Pancreas (tissue), 10 donors: ENCODE results near the gene KLHL25. TPM values are rescaled to one million over a fixed set of nuclear protein-coding genes. Genes with fewer than 3 reads are reported as not detected.

Experiments used
- ATAC-seq, 4 donors: fragments of 200-7000 bp; cut with Tn5 transposase; one replicate each; pipeline versions ENCODE4 v1.8.0 to v1.9.1; 2020; ENCODE audit warnings: mild to moderate bottlenecking in 4 of 4, moderate library complexity in 4 of 4
- DNase-seq, 6 donors: peaks; one replicate each; pipeline ENCODE4 v3.0.0-alpha.2; 2020
- FAIRE-seq: peaks from 2 replicates; lab custom pipeline; 2012; peaks lifted over from hg19 to GRCh38; lab: Jason Lieb, UNC
- H3K27ac ChIP-seq, 4 donors: fragments of 200-600 bp; sonication (generic); 1 replicate in 3 of 4; 2 replicates in 1 of 4; pipeline versions ENCODE4 v1.5.0 to v1.8.0; 2020
- H3K27me3 ChIP-seq, 4 donors: fragments of 200-600 bp; one replicate each; pipeline ENCODE4 v1.8.0; 2021
- H3K36me3 ChIP-seq, 3 donors: fragments of 200-600 bp; sonication (generic) in 1 of 3; one replicate each; pipeline versions ENCODE4 v1.5.0 to v1.8.0; 2020 to 2021
- H3K4me1 ChIP-seq, 3 donors: fragments of 200-600 bp; one replicate each; pipeline ENCODE4 v1.8.0; 2021
- H3K4me3 ChIP-seq, 4 donors: fragments of 200-600 bp; sonication (generic) in 2 of 4; one replicate each; pipeline versions ENCODE4 v1.5.0 to v1.8.0; 2020 to 2021
- H3K9me3 ChIP-seq, 4 donors: fragments of 200-600 bp; one replicate each; pipeline ENCODE4 v1.8.0; 2021
- WGBS, 2 donors: extraction: QIAGEN DNeasy Blood & Tissue Kit; methylation state at CpG; one replicate each; pipeline ENCODE4 v1.1.7; 2013; 5-methylcytosine and 5-hydroxymethylcytosine counted together
- intact Hi-C, 3 donors: fragments of 100-400 bp; cut with DNase I; formaldehyde crosslinking; loops; one replicate each; pipeline versions ENCODE4 v1.11.1 to v1.14.2; 2022
- microRNA-seq, 2 donors: library from miRNA; unstranded; fragments of <30 nt; microRNA quantifications; one replicate each; pipeline versions ENCODE4 to v1.1.0, GENCODE V29; 2019 to 2020
- polyA plus RNA-seq, 2 donors: library from polyadenylated mRNA; stranded (reverse); fragments of 200-250 nt; gene quantifications; one replicate each; pipeline ENCODE4 v1.2.3, GENCODE V29; 2013
- total RNA-seq, 6 donors: library from RNA; stranded (reverse); fragmentation: NEBNext Ultra II Directional in 4 of 6; extraction: Animal tissue kit (Norgen Biotek cat#: 25700) in 4 of 6; gene quantifications; one replicate each; pipeline versions ENCODE4 v1.2.1 to v1.2.4, GENCODE V29; 2021 to 2023
- TF ChIP-seq, protein P1 (sequence below), 4 donors: fragments of 200-600 bp; sonication (generic) in 3 of 4; IDR thresholded peaks; one replicate each; pipeline versions ENCODE4 v1.5.0 to v1.8.0; 2021; ENCODE audit warnings: antibody characterized with exemption in 4 of 4
- donor health status: healthy with polysubstance abuse.
- donor health status: DM: no; HTN: no; CAD: no; lungs with moderate emphysema.
- donor health status: DM: no; HTN: no; CAD: no.
- donor health status: control.
- donor health status: control.
- donor health status: Bipolar disorder and iron deficiency.
- donor health status: DM: yes; HTN: yes; CAD: no.
- donor health status: DM: no; HTN: no; CAD: no.
- donor health status: DM: no; HTN: no; CAD: no.
- donor health status: DM: yes; HTN: yes; CAD: no.

Gene KLHL25
- total and polyA plus RNA-seq, 8 donors = 0.93 to 3.3 (median 2.0) TPM

DNA sequence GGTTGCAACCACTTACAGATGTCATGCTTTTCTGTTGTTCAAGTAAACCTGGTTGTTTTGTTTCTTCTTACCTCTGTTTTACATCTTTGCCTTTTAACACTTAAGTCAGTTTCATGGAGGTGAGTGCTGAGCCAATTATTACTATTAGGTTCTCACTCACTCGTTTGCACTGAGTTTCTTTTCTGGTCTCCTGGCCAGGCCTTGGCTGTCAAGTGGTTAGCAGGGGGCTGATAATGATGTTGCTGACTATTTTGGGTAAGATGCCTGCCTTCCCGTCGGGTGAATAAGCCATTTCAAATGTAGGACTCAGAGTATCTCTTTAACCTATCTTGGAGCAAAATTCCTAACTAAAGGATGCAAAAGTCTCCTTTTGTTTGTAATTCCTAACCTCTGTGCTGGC is 78.5 kb downstream of the KLHL25 start:
- peaks cover 0 to 73% (median 42%) of the 10 kb centered on the region in 3 donors for H3K36me3 ChIP-seq
- intact Hi-C loops = no loop called here
- H3K27me3 ChIP-seq = no peaks in the 10 kb centered on the region
- no peak overlapping the region for H3K4me3 ChIP-seq
- H3K27ac ChIP-seq = peak overlapping the region in 1 of 4 donors; percentile 6
- TF ChIP-seq, protein P1, sequence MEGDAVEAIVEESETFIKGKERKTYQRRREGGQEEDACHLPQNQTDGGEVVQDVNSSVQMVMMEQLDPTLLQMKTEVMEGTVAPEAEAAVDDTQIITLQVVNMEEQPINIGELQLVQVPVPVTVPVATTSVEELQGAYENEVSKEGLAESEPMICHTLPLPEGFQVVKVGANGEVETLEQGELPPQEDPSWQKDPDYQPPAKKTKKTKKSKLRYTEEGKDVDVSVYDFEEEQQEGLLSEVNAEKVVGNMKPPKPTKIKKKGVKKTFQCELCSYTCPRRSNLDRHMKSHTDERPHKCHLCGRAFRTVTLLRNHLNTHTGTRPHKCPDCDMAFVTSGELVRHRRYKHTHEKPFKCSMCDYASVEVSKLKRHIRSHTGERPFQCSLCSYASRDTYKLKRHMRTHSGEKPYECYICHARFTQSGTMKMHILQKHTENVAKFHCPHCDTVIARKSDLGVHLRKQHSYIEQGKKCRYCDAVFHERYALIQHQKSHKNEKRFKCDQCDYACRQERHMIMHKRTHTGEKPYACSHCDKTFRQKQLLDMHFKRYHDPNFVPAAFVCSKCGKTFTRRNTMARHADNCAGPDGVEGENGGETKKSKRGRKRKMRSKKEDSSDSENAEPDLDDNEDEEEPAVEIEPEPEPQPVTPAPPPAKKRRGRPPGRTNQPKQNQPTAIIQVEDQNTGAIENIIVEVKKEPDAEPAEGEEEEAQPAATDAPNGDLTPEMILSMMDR (IDR thresholded peaks at IDR 0.05) = no peak
- 61 to 73% methylated on average over 3 of the region's 3 CpGs for WGBS, 2 donors
- DNase-seq (no peak), ATAC-seq (no peak), FAIRE-seq (no peak)
- no peaks in the 10 kb centered on the region for H3K9me3 ChIP-seq
- H3K4me1 ChIP-seq = no peaks in the 10 kb centered on the region

DNA sequence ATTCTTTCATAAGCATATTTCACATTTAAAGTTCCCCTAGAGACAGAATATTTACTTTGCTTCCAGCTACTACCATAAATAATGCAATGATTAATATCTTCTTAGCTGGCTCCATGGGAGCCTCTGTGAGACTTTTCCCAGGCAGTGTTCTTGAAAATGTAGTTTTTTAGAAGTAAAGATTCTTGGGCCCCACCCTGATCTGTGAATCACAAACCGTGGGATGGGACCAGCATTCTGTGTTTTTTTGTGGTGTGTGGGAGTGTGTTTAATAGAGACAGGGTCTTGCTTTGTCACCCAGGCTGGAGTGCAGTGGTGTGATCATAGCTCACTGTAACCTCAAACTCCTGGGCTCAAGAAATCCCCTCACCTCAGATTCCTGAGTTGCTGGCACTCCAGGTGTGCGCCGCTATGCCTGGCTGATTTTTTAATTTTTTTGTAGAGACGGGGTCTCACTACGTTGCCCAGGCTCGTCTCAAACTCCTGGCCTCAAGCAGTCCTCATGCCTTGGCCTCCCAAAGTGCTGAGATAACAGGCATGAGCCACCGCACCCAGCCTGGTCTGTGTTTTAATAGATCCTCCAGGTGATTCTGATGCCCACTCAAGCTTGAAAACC is 83.0 kb downstream of the KLHL25 start:
- intact Hi-C loops = no loop called here
- no peaks in the 10 kb centered on the region for H3K27me3 ChIP-seq
- FAIRE-seq (no peak), DNase-seq (no peak), ATAC-seq (no peak)
- H3K9me3 ChIP-seq = no peaks in the 10 kb centered on the region
- WGBS, 2 donors = 94 to 98% methylated on average over 7 of the region's 7 CpGs
- H3K36me3 ChIP-seq = peaks cover 0 to 48% (median 11%) of the 10 kb centered on the region in 3 donors
- peaks cover 8 to 26% (median 25%) of the 10 kb centered on the region in 3 donors for H3K4me1 ChIP-seq
- H3K27ac ChIP-seq = no peak overlapping the region
- TF ChIP-seq, protein P1 (IDR thresholded peaks at IDR 0.05) = no peak
- no peak overlapping the region for H3K4me3 ChIP-seq

DNA sequence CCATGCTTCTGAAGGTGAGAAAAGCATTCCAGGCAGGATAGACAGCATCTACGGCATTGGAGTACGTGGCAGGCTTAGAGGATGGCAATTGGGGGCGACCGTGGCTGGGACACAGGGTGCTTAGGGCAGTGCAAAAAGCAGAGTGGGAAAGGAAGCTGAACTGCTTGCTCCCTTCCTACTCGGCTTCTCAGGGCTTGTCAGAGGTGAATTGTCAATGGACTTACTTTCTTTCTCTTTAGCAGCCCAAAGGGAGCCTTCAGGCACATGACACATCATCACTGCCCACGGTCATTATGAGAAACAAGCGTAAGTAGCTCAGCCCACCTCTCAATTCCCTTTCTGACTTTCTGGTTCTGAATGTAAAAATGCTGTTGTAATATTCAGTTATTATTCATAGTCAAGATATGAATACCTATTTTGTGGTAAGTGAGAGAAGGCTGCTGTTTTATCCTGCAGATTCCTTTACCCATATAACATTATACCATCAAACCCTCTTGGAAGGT is 84.3 kb downstream of the KLHL25 start:
- peaks cover 0 to 42% (median 11%) of the 10 kb centered on the region in 3 donors for H3K36me3 ChIP-seq
- ATAC-seq (no peak), FAIRE-seq (no peak), DNase-seq (no peak)
- no peaks in the 10 kb centered on the region for H3K9me3 ChIP-seq
- no peak overlapping the region for H3K4me3 ChIP-seq
- TF ChIP-seq, protein P1 (IDR thresholded peaks at IDR 0.05) = no peak
- 96 to 98% methylated on average over 7 of the region's 7 CpGs for WGBS, 2 donors
- peaks cover 19 to 39% (median 38%) of the 10 kb centered on the region in 3 donors for H3K4me1 ChIP-seq
- no peaks in the 10 kb centered on the region for H3K27me3 ChIP-seq
- intact Hi-C loops = no loop called here
- no peak overlapping the region for H3K27ac ChIP-seq

Small RNA genes lying within 50 kb of the gene (microRNA-seq; reads per million reads assigned to microRNA genes)
- 0 reads per million in 2 donors for gene MIR1276
- gene MIR548AP = 0 reads per million in 2 donors
